ENCODE results near the gene MLNR.

GRCh38 chr13:49245101-49245500, 25.0 kb downstream of the MLNR start:
- TF ChIP-seq CTCF (IDR thresholded peaks at IDR 0.05; ENCODE audit: low read depth, low read length, poor library complexity, severe bottlenecking) (no peak), EZH2phosphoT487 (IDR thresholded peaks at IDR 0.05; ENCODE audit: borderline replicate concordance, low read length) (no peak)

All from DOHH2 (cell line).